ENCODE measurements around the gene AMOTL2.

Gene AMOTL2

DNA sequence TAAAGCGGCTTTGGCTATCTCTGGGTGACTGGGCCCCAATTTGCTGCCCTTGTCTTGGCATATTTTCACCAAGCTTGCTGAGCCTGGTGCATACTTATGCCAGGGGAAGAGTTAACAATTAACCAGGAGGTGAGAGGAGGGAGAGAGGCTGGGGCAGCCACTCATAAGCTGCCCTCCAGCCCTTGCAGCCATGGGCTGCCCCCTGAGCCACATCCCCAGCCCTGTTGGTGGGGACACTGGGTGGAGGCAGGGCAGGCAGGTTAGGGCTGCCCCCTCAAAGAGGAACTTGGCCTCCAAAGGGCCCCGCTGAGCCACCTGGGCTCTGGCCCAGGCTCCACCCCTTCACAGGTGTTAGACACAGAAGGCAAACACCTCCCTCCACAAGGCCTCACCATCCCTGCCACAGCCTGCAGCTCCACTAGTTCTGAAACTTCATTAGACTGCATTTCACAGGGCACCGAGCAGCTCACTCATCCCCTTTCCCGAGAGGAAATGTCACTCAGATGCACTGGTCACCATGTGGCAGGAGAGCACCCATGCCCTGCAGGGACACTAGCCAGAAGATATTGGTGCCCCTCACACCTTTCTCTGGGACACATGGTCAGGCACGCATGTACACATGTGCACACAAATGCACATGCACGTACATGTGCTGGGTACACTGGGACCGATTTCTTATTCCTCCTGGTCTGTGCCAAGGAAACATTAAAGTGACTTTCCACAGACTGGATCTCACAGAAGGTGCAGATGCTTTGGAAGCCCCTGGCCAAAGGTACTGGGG lies 20.2 kb downstream of the AMOTL2 start:
- DNase-seq = no peak

DNA sequence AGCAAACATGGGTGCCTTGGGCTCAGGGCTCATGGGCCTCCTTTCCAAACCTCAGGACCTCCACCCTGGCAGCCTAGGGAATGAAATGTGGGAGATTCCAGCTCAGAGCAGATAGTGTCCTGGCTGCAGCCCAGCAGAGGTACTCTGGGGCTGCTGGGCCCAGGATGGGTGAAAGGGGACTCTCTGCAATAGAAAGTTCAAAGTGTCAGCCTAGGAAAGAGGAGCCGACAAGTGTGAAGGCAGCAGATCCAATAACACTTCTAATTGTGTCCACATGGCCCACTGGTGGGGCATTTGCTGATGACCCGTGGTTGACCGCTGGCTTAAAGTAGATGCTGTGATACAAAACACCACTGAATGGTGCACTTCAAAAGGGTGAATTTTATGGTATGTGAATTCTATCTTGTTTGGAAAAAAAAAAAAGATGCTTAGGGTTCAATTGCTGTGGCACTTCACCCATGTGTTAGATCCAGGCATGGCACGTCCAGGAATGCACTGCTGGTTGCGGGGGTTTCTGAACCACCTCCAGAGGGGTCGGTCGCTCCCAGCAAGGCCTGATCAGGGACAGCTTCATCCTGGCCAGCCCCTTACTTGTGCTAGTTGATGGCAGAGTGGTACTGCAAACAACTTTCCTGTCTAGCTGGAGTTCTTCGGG lies 20.9 kb downstream of the AMOTL2 start:
- DNase-seq = no peak

DNA sequence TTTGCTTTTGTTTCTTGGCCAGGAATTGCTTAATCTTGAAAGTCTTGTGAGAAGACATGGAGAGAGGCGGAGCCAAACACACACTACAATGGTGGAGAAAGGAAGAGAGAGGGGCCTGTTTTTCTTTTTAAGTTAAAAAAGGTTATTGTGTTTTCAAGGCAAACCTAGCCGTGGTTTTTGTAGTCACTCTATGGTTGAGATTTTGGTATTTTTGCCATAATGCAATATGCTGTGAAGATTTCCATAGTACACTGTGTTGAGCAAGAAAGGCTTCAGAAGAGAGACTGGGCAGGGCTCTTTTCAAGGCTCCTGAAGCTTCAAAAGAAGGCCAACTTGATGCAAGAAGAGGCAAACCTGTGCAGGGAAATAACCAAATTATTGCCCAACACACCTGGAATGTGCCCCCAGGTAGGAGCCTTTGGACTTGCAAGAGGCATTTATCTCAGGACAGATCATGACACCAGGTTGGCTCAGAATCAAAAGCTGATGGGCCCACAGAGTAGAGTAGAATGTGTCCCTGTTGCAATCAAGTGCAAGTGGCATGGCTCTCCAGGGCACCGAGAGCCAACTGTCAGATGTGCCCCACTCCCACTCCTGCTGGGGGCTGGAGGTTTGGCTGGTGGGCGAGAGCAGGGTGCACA lies 22.1 kb downstream of the AMOTL2 start:
- DNase-seq = no peak

DNA sequence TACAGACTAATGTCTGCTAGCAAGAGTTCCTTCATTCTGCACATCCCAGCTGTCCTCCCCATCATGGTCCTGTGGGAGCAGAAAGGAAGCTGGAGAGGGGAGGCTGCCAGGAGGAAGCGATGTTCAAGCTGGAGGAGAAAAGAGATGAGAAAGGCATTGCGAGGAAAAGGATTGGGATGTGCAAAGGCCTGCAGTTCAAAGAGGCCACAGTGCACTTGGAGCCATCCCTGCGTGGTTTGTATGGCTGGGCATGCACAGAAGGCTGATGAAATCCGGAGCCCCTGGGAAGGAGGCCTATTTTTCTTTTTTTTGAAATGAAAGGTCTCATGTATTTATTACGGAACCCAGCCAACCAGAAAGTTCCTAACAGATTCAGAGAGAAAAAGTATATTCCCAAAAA lies 22.8 kb downstream of the AMOTL2 start:
- DNase-seq = no peak

DNA sequence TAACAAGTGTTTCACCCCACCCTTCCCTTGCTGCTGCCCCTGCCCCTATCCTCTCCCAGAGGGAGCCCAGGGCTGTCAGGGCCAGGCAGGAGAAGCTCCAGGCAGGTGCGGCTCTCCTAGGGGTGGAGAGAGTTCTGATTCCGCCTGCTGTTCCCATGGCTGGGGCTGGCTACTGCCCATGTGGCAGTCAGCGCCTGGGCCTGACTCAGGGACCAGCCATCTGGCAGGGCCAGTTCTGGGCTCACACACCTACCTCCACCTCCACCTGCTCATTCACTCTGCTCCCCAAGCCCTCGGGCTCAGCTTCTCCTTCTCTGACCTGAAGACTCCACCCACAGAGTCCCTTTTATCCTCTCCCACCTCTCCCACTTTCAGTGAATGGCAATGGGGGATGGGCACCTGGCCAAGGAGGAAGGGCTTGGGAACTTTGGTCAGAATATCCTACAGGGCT lies 23.4 kb downstream of the AMOTL2 start:
- DNase-seq = no peak

DNA sequence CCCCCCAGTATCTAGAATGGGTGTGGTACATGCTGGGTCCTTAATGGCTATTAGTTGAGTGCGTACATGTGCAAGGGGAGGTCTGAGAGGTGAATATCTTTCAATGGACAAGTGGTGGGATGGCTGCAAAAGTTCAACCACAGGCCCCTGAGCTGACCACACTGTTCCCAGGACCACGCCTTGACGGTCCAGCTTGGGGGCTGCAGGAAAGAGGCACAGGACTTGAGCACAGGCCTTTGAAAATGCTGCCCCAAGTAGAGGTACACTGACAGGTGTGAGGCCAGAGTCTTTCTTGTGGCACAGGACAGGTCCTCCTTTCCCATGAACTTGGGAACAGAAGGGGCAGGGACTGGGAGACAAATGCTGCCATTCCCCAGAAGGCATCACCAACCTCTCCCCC lies 24.0 kb downstream of the AMOTL2 start:
- no peak for DNase-seq

DNA sequence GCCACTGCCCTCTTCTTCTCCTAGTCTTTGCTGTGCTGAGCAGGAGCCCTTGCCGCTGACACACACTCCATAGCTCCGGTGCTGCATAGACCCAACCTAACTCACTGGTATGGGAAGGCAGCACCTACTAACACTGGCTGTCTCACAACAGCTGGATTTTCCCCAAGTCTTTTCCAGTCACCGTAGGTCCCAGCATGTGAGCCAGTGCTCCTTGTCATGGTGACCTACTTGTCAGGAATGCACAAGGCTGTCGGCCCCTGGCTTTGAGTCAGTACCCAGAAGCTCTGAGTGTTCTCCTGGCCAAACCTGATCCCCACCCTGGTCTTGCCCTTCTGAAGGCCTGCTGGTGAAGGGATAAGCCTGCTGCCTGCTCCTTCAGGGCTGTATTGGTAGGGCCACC lies 25.7 kb downstream of the AMOTL2 start:
- DNase-seq = peak in 2 of 51 donors; percentile 15 to 25

DNA sequence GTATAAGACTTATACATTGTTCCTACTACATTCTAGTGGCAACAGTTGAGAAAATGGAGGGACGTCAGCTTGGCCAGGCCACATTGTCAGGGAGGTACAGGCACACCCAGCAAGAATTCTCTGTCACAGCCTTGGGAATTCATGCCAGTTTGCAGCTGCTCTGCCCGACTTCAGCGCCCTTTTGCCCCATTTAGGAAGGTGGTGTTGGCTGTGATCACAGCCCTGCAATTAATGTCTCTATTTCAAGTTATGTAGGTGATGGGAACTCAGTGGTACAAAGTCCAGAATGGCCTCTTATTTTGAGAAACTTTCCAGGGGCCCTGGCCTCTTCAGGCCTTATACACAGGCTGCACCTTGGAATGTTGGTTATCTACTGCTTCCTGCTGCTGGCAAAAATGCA lies 26.7 kb downstream of the AMOTL2 start:
- no peak for DNase-seq

DNA sequence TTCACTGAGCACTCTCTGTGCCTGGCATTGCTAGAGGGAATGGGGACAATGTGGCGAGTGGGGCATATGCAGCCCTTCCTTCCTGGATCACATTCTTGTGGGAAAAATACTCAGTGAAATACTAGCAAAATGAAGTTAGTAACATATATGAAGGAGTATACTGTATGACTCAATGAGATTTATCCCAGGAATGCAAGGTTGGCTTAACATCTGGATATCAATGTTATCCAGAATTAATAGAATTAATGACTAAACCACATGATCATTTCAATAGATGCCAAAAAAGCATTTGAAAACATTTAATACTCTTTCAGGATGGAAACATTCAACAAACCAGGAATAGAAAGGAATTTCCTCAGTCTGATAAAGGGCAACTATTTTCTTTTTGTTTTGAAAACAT lies 27.5 kb downstream of the AMOTL2 start:
- DNase-seq = no peak

DNA sequence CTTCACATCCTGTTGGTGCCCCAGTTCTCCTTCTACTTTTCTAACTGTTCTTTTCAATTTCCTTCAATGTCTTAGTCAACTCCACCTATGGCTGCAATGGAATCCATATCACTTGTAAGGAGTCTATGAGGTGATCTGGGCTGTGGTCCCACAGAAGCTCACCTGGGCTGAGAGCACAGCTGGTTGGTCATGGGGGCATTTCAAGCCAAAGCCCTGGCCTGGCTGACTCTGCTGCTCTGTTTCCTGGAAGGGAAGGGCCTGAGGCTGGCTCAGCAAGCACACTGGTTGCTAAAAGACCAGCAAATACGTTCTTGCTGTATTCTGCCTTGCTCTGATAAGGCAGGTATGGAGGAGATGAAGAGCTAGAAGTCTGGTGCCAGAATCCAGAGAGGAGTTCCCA lies 29.0 kb downstream of the AMOTL2 start:
- DNase-seq = no peak

DNA sequence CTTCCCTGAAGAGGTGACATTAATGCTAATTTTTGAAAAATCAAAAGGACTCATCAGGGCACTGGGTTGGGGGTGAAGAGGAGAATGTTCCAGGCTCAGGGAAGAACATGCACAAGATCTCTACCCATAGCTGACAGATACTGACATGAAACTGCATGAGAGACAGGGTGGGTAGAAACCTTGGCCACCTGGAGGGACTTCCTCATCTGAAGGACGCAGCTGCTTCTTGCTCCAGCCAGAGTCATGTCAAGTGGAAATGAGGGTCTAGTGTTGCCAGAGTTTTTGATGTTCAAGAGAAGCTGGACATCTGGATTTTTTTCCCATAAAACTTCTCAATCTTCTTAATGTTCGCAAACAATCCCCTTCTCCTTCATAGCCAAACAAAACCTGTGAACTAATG lies 29.7 kb downstream of the AMOTL2 start:
- no peak for DNase-seq

DNA sequence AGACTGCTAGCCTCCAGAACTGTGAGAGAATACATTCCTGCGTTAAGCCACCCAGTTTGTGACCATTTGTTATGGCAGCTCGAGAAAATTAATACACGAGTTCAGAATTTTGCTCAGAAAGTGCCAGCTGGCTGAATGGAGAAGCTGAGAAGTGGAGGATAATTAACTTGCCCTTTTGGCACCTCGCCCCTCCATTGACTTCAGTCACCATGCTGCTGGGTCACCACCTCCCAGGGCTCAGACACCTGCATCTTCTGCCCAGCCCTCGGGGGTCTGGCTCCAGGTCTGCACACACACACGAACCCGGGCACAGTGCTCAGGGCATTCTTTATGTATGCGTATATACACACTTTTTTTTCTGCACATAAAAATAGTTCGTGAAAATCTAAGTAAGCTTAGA lies 32.0 kb downstream of the AMOTL2 start:
- no peak for DNase-seq

DNA sequence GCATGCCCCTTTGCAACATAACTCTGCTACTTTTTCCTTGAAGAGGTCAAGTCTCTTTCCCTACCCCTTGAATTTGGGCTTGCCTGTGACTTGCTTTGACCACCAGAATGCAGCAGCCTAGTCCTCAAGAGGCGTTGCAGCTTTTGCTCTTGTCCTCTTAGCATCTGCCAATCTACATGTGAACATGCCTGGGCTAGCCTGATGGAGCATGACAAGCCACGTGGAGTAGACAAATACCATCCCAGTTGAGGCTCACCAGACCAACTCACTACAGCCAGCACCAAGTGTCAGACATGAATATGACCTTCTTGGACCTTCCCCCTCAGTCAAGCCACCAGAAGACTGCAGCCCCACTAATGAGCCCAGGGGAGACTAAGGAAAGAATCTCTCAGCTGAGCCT lies 32.9 kb downstream of the AMOTL2 start:
- no peak for DNase-seq

DNA sequence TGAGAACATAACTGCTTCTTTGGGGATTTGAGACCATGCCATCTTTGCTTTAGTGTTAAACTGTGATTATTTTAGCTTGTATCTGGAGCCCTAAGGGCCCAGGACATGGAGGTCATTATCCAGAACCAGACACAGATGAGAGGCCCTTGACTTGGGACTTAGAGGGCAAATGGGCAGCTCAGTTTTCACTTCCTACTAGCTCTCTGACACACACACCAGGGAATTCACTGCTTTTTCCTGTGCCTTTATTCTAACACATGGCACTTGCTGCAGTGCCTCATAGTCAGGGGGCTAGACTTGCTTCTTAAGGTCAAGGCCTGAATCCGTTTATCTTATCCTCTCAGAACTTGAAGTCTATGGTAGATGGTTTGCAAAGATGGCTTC lies 33.3 kb downstream of the AMOTL2 start:
- DNase-seq = no peak

DNA sequence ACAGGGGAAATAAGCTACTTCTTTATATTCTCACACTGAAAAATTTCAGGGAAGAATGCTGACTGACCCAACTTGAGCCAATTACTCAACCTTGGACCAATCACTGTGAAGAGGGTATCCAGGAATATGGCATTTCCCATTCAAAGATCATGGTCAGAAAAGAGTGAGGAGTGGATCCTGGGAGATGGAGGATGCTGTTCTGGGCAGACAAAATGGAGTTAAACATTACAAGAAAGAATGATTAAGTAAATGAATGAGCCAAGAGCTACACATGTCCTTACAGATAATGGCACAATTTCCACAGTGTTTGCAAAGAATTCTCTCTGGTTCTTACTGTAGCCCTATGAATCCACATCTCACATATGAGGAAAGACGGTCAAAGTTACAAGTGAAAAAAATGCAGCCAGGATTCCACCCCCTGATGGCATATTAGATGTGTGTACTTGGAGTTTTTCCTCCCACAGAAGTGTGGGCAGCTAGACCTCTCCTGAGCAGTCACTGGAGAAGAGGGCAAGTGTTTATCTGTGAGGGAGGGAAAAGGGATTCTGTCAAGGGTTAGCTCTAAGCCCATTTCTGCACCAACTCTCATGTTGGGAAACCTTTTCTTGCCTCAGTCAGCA lies 33.8 kb downstream of the AMOTL2 start:
- DNase-seq = no peak

DNA sequence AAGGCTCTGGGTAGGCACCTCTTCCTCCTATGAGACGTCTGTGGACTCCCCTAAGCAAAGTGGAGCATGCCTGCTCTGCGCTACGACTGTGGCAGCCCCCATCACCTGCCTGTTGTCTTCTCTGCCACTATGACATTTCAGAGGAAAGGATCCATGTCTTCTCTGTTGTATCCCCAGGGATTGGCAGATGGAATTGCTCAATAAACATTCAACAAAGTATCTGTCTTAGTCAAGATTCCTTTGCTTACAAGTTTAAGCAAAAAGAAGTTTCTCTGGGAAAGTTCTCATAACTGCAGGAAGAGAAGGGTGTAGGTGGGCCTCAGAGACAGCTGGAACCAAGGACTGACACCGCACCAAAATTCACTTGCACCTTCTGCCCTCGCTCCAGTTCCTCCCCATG lies 34.3 kb downstream of the AMOTL2 start:
- no peak for DNase-seq

DNA sequence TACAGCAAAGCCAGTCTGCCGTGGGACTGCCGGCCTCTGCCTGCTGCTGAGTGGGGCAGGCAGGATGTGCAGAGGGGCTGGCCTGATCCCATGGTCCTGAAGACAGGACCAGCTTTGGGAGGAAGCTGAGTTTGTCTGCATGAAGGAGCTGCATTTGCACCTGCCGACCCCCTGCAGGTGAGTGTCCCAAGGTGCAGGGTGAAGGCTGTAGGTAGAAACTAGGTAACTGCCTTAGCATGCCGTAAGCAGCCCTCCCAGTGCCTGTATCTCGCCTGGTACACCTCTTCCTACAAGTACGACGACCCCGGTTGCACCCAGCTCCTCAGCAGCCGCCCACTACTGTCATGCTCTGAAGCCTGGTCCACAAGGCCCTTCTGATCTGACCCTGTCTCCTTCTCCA lies 34.9 kb downstream of the AMOTL2 start:
- DNase-seq = no peak

DNA sequence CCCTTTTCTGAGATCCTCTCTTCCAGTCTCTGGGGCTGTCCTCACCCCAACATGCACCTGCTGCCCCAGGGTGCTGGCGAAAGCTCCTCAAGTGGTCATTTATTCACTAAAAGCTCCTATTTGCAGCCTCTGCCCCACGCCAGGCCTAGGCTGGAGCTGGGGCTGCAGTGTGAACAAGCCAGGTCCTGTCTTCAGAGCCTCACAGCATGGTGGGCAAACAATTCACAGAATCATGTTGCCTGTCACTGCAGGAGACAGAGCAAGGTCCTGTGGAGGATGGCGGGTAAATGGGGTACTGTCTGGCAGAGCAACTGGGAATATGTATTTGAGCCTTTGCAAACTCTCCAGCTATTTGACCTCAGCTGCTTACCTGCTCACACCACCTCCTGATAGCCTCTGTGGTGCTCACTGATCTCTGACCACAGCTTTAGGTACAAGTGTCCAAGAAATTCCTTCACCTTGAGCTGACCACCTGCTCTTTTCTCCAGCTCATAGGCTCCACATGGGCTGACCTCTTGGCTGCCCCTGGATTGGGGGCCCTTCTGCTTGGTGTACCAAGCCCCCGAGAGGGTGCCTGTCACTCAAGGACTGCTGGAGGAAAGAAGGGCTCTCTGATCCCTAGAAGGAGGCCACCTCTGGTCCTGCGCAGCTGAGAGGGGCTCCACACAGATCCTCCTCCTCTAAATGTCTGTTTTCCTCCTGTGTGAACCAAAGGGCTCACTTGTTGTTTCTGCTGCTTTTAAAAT lies 35.6 kb downstream of the AMOTL2 start:
- no peak for DNase-seq

DNA sequence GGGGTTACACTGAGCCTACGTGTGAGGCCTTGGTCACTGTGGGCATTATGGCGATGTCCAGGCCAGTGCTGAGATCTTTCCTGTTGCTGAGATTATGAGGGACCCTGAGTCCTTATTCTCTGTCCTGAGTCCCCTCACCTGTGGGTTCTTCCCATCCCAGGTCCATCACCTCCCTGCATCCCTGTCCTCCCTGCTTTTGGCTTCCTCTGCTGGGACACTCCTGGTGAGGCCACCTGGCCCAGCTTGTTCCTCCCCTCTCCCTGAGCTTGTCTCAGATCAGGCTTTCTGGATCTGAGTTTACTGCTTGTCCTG lies 36.1 kb downstream of the AMOTL2 start:
- DNase-seq = no peak

DNA sequence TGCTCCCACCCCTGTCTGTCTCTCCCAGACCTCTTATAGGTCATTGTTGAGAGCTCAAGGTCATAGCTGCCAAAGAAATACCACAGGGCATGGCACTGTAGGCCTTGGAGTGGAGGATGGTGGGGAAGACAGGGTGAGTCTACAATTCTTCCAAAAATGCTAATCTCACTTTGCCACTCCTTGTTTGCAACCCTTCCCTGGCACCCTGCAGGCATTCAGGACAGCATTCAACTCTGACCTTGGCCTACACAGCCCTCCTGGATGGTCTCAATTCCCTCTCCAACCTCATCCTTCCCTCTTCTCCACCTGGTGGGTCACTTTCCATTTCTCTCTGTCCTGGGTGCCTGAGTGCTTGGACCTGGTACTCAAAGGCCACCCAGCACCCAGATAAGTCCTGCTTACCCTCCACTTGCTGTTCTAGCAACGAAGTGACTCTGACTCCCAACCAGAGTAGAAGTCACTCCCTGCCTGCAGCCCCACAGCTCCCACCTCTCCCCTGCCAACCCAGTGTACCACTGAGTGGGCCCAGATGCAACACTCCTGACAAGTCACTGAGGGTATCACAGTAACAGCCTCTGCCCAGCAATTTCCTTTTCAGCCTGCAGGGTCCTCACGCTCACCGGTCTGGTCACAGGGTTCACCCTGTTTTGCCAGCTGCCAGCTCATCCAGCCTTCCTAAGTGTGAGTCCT lies 36.6 kb downstream of the AMOTL2 start:
- DNase-seq = no peak

DNA sequence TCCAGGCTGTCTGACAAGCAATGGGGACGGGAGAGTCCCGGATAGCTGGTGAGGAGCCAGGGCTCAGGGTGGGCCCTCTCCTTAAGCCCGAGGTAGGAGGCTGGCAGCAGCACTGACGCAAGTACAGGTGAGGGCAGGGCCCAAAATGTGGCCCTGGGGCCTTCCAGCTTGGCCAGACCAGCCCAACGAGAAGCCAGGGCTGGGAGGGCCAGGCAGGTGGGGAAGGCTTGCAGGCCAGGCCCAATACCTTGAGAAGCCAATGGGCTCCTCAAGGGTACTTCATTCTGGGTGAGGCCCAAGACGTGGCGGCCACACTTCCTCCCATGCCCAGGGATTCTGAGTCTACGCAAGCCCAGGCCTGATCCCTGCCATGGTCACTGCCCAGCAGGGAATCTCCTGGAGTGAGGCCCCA lies 37.2 kb downstream of the AMOTL2 start:
- DNase-seq = no peak

Measured in hypothalamus (tissue), 51 donors.